Fibroblast of skin of abdomen (primary cell): ENCODE results near the gene CCSER1.
"Not testable (repeated sequence)": the region's sequence is repeated elsewhere in the genome, so short reads cannot be mapped to it uniquely, and the experiment has no call there.

Source experiments
- DNase-seq: peaks from one replicate; pipeline ENCODE4 v3.0.0-alpha.2; 2013

CCSER1 gene

GRCh38 chr4:91436556-91436955, 1309.4 kb downstream of the CCSER1 start:
- DNase-seq, result no peak

GRCh38 chr4:91447168-91447567, 1320.0 kb downstream of the CCSER1 start:
- DNase-seq, result no peak

- DNase-seq, result peak; percentile 0
Observed at GRCh38 chr4:91448668-91449330, 1321.6 kb downstream of the CCSER1 start.

DNA sequence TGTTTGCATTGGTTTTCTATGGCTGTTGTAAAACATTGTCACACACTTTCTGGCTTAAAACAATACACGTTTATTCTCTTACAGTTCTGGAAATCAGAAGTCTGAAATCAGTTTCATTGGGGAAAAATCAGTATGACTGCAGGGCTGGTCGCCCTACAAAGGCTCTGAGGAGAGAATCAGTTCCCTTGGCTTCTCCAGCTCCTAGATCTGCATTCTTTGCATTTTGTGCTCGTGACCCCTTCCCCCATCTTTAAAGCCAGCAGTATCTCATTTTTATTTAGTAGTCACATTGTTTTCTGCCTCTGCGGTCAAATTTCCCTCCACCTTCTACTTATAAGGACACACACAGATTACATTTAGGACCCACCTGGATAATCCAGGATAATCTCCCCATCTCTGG, 1326.9 kb downstream of the CCSER1 start:
- DNase-seq, result no peak

GRCh38 chr4:91462566-91462965, 1335.4 kb downstream of the CCSER1 start:
- not testable (repeated sequence) for DNase-seq

GRCh38 chr4:91470671-91471070, 1343.5 kb downstream of the CCSER1 start:
- DNase-seq, result no peak

- DNase-seq, result no peak
Observed at GRCh38 chr4:91471280-91471679, 1344.1 kb downstream of the CCSER1 start.

GRCh38 chr4:91472046-91472445, 1344.9 kb downstream of the CCSER1 start:
- DNase-seq, result no peak

DNA sequence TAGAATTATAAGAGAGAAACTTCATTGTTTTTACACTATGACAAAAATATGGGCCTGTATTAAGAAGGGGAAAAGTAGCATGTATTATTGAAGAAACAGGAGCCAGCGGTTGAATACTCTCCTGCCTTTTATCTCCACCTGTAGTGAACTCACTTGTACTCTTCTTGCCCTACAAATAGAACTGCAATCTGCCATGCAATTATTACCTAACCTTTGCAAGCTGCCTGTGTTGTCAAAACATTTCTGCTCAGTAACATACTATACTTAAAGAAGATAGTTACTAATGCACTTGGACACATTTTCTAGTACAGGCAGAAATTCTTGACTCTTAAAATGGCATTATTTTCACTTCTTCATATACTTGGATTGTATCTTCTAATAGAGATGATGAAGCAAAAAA, 1358.2 kb downstream of the CCSER1 start:
- DNase-seq, result no peak

GRCh38 chr4:91488946-91489345, 1361.8 kb downstream of the CCSER1 start:
- no peak for DNase-seq

- no peak for DNase-seq
Observed at GRCh38 chr4:91497892-91498291, 1370.7 kb downstream of the CCSER1 start.

DNA sequence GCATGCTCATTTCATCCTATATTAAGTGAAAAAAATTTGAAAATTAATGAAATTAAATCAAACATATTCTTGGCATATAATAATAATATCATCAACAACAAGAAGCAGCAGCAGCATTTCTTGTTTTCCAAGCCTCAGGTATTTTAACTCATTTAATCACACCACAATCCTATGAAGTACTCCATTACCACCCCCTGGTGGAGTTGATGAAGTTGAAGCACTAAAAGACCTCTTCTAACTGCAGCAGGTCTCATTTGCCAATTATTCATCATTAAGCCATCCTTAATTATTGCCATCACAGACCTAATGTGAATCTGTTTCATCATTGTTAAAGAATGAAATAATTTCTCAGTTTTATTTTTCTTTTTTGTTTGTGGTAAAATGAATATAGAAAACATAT, 1375.2 kb downstream of the CCSER1 start:
- no peak for DNase-seq

- DNase-seq, result no peak
Observed at GRCh38 chr4:91513326-91513725, 1386.1 kb downstream of the CCSER1 start.

- DNase-seq, result no peak
Observed at GRCh38 chr4:91519155-91519554, 1392.0 kb downstream of the CCSER1 start.

- no peak for DNase-seq
Observed at GRCh38 chr4:91525621-91526020, 1398.4 kb downstream of the CCSER1 start.

DNA sequence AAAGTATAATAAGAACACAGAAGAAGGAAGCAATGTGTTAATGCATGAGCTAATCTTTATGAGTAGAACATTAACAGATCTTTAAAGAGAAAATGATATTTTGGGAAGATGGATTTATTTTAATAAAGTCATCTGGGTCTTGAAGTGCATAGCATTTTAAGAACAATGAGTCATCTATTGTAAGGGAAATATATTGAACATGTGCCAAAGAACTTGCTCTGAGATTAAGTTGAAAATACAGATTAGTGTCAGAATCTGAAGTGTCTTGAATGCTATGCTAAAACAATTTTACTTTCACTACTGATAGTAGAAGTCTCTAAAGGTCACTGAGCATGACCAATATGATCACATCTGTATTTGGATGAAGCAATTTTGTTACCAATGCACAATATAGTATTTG, 1399.9 kb downstream of the CCSER1 start:
- no peak for DNase-seq

DNA sequence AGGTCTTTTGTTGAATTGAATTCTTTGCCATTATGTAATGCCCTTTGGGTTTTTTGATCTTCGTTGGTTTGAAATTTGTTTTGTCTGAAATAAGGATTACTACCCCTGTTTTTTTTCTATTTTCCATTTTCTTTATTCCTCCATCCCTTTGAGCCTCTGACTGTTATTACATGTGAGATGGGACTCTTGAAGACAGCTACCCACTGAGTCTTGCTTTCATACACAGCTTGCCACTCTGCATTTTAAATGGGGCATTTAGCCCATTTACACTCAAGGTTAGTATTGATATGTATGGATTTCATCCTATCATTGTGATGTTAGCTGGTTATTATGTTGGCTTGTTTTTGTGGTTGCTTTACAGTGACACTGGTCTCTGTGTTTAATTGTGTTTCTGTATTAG, 1440.4 kb downstream of the CCSER1 start:
- DNase-seq, result no peak

GRCh38 chr4:91577864-91578263, 1450.7 kb downstream of the CCSER1 start:
- DNase-seq, result no peak

DNA sequence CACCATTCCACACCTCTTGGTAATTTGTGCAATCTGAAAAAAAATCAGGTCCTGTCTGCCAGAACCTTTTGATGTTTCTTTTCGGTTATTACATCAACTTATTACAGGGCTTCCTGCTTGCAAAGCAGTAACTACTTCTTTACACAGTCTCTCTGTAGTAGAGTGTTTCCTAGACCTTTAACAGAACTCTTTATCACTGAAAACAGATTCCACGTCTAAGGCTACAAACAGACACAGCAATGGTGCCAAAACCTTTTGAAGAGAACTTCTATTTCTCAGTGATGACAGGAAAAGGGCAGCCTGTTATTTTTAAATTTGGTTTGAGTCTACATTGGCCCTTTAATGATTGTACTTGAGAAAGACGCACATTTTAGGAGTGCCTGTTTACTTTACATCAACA, 1463.1 kb downstream of the CCSER1 start:
- no peak for DNase-seq

DNA sequence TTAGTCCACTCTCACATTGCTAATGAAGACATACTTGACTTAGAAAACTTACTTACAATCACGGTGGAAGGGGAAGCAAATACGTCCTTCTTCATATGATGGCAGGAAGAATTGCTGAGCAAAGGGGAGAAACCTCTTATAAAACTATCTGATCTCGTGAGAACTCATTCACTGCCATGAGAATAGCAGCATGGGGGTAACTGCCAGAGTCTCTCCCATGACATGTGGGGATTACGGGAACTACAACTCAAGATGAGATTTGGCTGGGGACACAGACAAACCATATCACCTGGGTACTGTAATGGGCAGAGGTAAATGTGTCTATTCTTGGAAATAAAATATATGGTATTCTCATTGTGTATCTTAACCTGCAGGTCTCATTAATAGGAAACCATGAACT, 1464.9 kb downstream of the CCSER1 start:
- DNase-seq, result no peak

- DNase-seq, result no peak
Observed at GRCh38 chr4:91596718-91597117, 1469.5 kb downstream of the CCSER1 start.

- DNase-seq, result no peak
Observed at GRCh38 chr4:91598696-91599095, 1471.5 kb downstream of the CCSER1 start.

DNA sequence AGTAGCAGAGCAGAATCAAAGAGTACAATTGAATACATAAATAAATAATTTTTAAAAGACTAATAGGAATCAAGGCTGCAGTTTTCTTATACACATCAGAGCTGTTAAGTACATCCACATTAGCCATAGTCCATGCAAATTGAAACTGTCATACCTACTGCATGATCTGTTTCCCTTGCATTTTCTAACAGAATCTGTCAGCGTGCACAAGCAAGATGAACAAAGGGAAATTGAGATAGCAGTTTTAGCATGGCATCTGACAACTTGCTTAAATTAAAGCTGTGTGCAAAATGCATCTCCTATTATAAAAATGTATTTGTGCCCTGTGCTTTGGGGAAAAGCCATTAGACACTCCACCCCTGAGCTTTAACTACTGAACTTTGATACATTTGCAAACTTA, 1473.1 kb downstream of the CCSER1 start:
- no peak for DNase-seq

- DNase-seq, result no peak
Observed at GRCh38 chr4:91601401-91601800, 1474.2 kb downstream of the CCSER1 start.

GRCh38 chr4:91611782-91612181, 1484.6 kb downstream of the CCSER1 start:
- no peak for DNase-seq
